ENCODE results near the gene SBF2. TPM values are rescaled to one million over a fixed set of nuclear protein-coding genes. Genes with fewer than 3 reads are reported as not detected.

Gene SBF2
- total and polyA plus RNA-seq, 2 donors (not counting 3 experiments of a cell fraction or from before 2014, with no cell fraction given), result 15.4 to 42.4 TPM

DNA sequence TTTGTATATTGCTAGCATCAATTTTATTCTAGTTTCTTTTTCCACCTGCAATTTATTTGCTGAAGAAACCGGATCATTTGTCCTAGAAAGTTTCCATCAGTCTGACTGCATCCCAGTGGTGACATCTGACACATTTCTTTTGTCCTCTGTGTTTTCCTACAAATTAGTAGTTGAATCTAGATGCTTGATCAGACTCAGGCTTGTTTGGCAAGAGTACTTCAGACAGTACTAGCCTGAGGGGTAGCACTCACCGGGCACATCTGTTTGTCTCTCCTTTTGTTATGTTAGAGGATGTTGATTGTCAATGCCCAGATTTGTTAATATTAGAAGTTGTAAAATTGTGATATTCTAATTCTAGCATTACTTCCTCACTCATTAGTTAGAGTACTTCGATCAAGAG lies 425.4 kb downstream of the SBF2 start:
- H4K20me1 ChIP-seq (replicated peaks; ENCODE audit: control insufficient read depth, extremely low read depth, insufficient read depth, low read length), result no peaks in the 10 kb centered on the region
- TF ChIP-seq FOS (IDR thresholded peaks at IDR 0.05; ENCODE audit: borderline replicate concordance, insufficient read depth, low read length) (no peak), EZH2 (IDR thresholded peaks at IDR 0.05; ENCODE audit: borderline replicate concordance, low read depth, low read length, severe bottlenecking) (no peak), POLR2AphosphoS5 (IDR thresholded peaks at IDR 0.05; ENCODE audit: insufficient read depth, low read depth, low read length) (no peak), POLR2A (IDR thresholded peaks at IDR 0.05; ENCODE audit: low read depth, low read length) (no peak), GATA2 (IDR thresholded peaks at IDR 0.05; ENCODE audit: insufficient read depth, insufficient read length, low read depth, low read length) (no peak), MYC (IDR thresholded peaks at IDR 0.05; ENCODE audit: low read depth, low read length) (no peak), JUN (IDR thresholded peaks at IDR 0.05; ENCODE audit: borderline replicate concordance, insufficient read depth, insufficient read length, low read depth) (no peak)
- TF ChIP-seq, protein P1, sequence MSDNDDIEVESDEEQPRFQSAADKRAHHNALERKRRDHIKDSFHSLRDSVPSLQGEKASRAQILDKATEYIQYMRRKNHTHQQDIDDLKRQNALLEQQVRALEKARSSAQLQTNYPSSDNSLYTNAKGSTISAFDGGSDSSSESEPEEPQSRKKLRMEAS (IDR thresholded peaks at IDR 0.05; ENCODE audit: insufficient read depth, insufficient read length), result no peak
- TF ChIP-seq, protein P2, sequence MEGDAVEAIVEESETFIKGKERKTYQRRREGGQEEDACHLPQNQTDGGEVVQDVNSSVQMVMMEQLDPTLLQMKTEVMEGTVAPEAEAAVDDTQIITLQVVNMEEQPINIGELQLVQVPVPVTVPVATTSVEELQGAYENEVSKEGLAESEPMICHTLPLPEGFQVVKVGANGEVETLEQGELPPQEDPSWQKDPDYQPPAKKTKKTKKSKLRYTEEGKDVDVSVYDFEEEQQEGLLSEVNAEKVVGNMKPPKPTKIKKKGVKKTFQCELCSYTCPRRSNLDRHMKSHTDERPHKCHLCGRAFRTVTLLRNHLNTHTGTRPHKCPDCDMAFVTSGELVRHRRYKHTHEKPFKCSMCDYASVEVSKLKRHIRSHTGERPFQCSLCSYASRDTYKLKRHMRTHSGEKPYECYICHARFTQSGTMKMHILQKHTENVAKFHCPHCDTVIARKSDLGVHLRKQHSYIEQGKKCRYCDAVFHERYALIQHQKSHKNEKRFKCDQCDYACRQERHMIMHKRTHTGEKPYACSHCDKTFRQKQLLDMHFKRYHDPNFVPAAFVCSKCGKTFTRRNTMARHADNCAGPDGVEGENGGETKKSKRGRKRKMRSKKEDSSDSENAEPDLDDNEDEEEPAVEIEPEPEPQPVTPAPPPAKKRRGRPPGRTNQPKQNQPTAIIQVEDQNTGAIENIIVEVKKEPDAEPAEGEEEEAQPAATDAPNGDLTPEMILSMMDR (IDR thresholded peaks at IDR 0.05; ENCODE audit: extremely low read depth in 1 of 2, insufficient read depth in 1 of 2, low read depth in 1 of 2, low read length in 2 of 2), result no peak
- no peaks in the 10 kb centered on the region for H3K9me3 ChIP-seq (replicated peaks; ENCODE audit: control insufficient read depth, insufficient read depth, low read length)
- peaks cover 3% of the 10 kb centered on the region for H3K4me1 ChIP-seq (ENCODE audit: control insufficient read depth, extremely low read depth, insufficient read depth, low read length)
- H3K36me3 ChIP-seq (ENCODE audit: control insufficient read depth in 2 of 2, extremely low read depth in 1 of 2, insufficient read depth in 2 of 2, low read length in 2 of 2), result no peaks in the 10 kb centered on the region
- H3K4me3 ChIP-seq (replicated peaks in 1 of 3; ENCODE audit: insufficient read depth in 1 of 3, low read depth in 1 of 3, low read length in 3 of 3), result no peak overlapping the region
- FAIRE-seq, result no peak
- no peak overlapping the region for H3K9ac ChIP-seq (replicated peaks; ENCODE audit: extremely low read depth, insufficient read depth, low read length)
- no peaks in the 10 kb centered on the region for H3K9me1 ChIP-seq (replicated peaks; ENCODE audit: control insufficient read depth, extremely low read depth, insufficient read depth, low read length)
- ChIA-PET POLR2A (no interaction called here), CTCF (no interaction called here)
- no peak overlapping the region for H3K27ac ChIP-seq (ENCODE audit: insufficient read depth, low read depth, low read length)
- dilution Hi-C loops (cut with MboI; ENCODE audit: extremely low pct_ligation_motif_present, low sequenced_read_pairs), result no loop called here
- H2AFZ ChIP-seq (ENCODE audit: low read depth, low read length), result no peak overlapping the region
- no peaks in the 10 kb centered on the region for H3K27me3 ChIP-seq (ENCODE audit: control insufficient read depth in 2 of 2, insufficient read depth in 2 of 2, low read length in 2 of 2)
- BruUV-seq (replicated peaks), result no TSS peak
- no peak overlapping the region for H3K4me2 ChIP-seq (ENCODE audit: insufficient read depth, low read length)
- no peaks in the 10 kb centered on the region for H3K79me2 ChIP-seq (ENCODE audit: control insufficient read depth, insufficient read depth, low read length)
- DNase-seq (ENCODE audit: low read depth, low spot score), result no peak
- intact Hi-C loops (cut with micrococcal nuclease), result loop anchor here (10.0 kb wide), 1 partner anchor 336 kb away; no protein-coding TSS in a partner anchor
